Measurements from ENCODE around the gene CBLN1.

The CBLN1 gene

DNA sequence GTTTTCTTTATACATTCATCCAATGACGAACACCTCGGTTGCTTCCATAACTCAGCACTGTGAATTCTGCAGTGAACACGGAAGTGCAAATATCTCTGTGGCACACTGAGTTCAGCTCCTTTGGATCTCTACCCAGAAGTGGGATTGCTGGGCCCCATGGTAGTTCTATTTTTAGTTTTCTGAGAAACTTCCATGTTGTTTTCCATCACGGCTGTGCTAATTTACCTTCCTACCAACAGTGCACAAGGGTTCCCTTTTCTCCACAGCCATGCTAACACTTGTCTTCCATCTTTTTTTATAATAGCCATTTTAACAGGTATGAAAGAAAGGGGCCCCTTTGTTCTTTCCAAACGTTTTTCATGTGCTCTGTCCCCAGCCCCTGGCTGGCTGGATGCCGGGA lies 30.2 kb upstream of the CBLN1 start:
- no peak for TF ChIP-seq ZFX (IDR thresholded peaks at IDR 0.05; ENCODE audit: borderline replicate concordance)
- TF ChIP-seq, protein P1, sequence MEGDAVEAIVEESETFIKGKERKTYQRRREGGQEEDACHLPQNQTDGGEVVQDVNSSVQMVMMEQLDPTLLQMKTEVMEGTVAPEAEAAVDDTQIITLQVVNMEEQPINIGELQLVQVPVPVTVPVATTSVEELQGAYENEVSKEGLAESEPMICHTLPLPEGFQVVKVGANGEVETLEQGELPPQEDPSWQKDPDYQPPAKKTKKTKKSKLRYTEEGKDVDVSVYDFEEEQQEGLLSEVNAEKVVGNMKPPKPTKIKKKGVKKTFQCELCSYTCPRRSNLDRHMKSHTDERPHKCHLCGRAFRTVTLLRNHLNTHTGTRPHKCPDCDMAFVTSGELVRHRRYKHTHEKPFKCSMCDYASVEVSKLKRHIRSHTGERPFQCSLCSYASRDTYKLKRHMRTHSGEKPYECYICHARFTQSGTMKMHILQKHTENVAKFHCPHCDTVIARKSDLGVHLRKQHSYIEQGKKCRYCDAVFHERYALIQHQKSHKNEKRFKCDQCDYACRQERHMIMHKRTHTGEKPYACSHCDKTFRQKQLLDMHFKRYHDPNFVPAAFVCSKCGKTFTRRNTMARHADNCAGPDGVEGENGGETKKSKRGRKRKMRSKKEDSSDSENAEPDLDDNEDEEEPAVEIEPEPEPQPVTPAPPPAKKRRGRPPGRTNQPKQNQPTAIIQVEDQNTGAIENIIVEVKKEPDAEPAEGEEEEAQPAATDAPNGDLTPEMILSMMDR (IDR thresholded peaks at IDR 0.05), result no peak
- H3K27ac ChIP-seq, result no peak overlapping the region

DNA sequence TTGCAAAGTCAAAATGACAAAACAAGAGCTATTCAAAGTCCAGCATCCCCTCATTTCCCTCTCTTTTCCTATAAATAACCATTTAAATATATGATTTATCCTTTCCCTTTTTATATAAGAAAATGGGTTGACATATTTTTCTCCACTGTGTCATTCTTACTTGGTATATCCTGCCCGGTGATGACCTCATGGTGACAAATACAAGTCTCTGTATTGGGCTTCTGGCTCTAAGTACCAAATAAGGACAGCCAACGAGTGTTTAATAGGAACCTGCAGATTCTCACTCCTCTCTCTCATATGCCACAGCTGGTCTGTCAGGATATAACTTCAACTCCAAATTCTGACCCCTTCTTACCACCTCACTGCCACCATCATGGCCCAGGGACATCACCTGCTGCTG lies 25.5 kb upstream of the CBLN1 start:
- TF ChIP-seq, protein P1 (IDR thresholded peaks at IDR 0.05), result no peak
- TF ChIP-seq ZFX (IDR thresholded peaks at IDR 0.05; ENCODE audit: borderline replicate concordance), result no peak

DNA sequence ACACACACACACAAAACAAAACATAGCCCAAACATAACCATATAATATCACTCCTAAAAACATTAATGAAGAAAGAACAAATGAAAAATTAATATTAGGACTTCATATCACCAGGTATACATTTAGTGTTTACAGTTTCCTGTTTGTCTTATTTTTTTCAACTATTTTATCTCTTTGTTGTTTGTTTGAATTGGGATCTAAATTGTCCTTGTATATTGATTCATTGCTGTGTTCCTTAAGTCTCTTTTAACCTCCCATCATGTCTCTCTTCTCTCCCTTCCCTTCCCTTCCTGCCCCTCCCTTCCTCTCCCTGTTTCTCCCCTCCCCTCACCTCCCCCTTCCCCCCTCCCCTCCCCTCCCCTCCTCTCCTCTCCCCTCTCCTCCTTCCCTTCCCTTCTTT lies 23.8 kb upstream of the CBLN1 start:
- H3K27ac ChIP-seq, result no peak overlapping the region
- TF ChIP-seq, protein P1 (IDR thresholded peaks at IDR 0.05), result no peak
- TF ChIP-seq ZFX (IDR thresholded peaks at IDR 0.05; ENCODE audit: borderline replicate concordance), result no peak

More for the DNA sequence above, 25.5 kb upstream of the CBLN1 start:
- no peak overlapping the region for H3K27ac ChIP-seq

DNA sequence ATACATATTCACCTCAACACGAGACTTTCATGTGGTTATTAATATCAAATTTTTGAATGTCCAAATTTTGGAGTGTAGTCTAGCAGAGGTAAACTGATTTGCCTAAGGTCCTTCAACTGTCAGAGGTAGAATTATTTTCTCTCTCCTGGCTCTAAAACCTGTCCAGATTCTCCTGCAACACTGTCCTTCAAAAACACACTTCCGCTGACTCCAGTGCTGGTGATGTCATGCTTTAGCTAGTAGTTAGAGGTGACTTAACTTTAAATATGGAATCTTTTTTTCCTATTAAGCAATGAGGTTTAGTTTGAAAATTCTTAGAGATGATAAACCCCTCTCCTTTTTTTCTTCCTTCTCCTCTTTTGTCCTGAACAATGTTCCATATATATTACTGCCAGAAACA lies 10.8 kb upstream of the CBLN1 start:
- TF ChIP-seq, protein P1 (IDR thresholded peaks at IDR 0.05), result no peak
- TF ChIP-seq ZFX (IDR thresholded peaks at IDR 0.05; ENCODE audit: borderline replicate concordance), result no peak

DNA sequence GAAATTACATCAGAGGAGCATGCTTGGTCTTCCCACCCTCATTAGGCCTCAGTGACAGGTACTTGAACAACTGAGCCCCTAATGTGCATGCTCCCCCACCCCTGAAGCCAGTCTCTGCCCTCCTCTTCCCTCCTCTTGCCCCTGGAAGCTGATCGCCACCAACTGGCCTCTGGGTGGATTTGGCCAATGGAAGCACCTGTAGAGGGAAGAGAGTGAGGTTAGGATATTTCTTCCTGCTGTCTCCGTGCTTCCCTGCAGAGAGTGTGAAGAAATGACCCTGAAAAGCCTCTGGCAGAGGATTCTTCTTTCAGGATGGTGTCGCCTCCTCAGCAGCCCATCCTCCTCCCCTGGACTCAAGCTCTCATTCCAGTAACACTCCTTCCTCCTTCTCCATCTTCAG lies 5.9 kb upstream of the CBLN1 start:
- TF ChIP-seq, protein P1 (IDR thresholded peaks at IDR 0.05), result no peak
- TF ChIP-seq ZFX (IDR thresholded peaks at IDR 0.05; ENCODE audit: borderline replicate concordance), result no peak
- no peak overlapping the region for H3K27ac ChIP-seq

More for the DNA sequence above, 10.8 kb upstream of the CBLN1 start:
- H3K27ac ChIP-seq, result no peak overlapping the region

DNA sequence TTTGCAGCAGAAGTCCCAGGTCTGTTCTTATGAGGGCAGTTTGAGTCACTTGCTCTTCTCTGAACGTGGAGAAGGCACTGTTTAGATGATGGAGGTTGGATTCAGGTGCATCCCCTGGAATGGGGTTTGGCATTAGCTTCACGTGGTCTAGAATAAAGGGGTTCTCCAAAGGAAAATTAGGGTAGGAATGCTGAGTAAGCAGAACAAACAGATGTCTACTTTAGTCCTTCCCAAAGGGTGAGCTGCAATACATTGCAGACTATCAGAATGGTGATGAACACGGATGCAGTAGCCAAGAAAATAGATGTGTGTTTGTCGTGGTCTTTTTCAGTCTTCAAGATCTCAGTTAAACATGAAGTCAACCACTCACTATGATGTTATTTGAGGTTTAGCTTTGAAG lies 3.3 kb upstream of the CBLN1 start:
- no peak for TF ChIP-seq ZFX (IDR thresholded peaks at IDR 0.05; ENCODE audit: borderline replicate concordance)
- TF ChIP-seq, protein P1 (IDR thresholded peaks at IDR 0.05), result no peak
- no peak overlapping the region for H3K27ac ChIP-seq

DNA sequence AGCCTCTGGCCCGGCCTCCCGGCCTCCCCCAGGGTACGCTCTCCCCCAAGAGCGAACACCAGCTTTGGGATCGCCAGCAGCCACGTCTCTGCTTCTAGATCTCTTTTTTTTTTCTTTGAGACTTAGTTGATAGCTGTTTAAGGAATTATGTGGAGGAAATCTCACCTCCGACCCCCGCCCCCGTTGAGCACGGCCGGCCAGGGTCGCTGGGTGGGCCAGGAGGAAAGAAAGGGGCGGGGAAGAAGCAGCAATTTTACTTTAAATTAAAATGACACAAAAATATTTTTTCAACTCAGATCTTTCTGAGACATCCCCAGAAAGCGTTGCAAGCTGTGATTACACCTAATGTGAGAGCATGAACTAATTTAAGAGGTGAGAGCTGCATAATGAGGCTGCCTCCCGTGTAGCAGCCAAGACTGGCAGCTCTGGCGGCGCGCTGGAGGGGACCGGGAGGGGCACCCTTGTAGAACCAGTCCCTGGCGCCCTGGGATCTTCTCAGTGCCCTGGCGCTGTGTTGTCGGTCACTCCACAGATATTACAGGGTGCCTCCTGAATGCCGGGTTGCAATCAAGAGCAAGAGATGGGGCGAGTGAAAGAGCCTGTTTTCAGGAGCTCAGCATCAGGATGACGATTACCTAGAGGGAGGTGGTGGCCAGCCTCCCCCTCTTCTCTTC lies 1.9 kb upstream of the CBLN1 start:
- H3K27ac ChIP-seq, result no peak overlapping the region
- no peak for TF ChIP-seq ZFX (IDR thresholded peaks at IDR 0.05; ENCODE audit: borderline replicate concordance)
- TF ChIP-seq, protein P1 (IDR thresholded peaks at IDR 0.05), result no peak

Data from 22Rv1 (cell line).